Measurements from ENCODE around the gene BOLA1. TPM values are rescaled to one million over a fixed set of nuclear protein-coding genes. Genes with fewer than 3 reads are reported as not detected.

The BOLA1 gene
- polyA plus RNA-seq, 1 of the 3 experiments (the other 2 are of a cell fraction): 24.6 TPM

- Histone ChIP-seq H3K4me1 (ENCODE audit: control insufficient read depth in 1 of 2, insufficient read depth in 2 of 2, low read depth in 1 of 2, low read length in 1 of 2) (peaks cover 8 to 10% of the 10 kb centered on the region in 2 experiments; a peak in 3 of 4 replicates), H3K4me3 (ENCODE audit: low read depth in 2 of 2, low read length in 1 of 2) (no peak overlapping the region), H3K27me3 (ENCODE audit: insufficient read depth) (no peaks in the 10 kb centered on the region), H4K20me1 (ENCODE audit: insufficient read depth) (peaks cover 3% of the 10 kb centered on the region; the same call in 1 of the 2 replicates), H3K36me3 (replicated peaks in 1 of 2; ENCODE audit: control insufficient read depth in 1 of 2, insufficient read depth in 2 of 2, low read length in 1 of 2) (no peaks in the 10 kb centered on the region), H2AFZ (ENCODE audit: low read depth) (no peak overlapping the region), H3K9ac (no peak overlapping the region), H3K9me3 (no peaks in the 10 kb centered on the region), H3K79me2 (ENCODE audit: insufficient read depth) (peaks cover 19% of the 10 kb centered on the region), H3K4me2 (no peak overlapping the region), H3K27ac (ENCODE audit: low read depth in 2 of 2, low read length in 1 of 2) (no peak overlapping the region), H3K9me2 (no peaks in the 10 kb centered on the region), H3F3A (replicated peaks; ENCODE audit: insufficient read depth) (peaks cover 5% of the 10 kb centered on the region)
- ChIA-PET CTCF (no interaction called here), POLR2A (no interaction called here)
- 94% methylated on average over 1 of the region's 1 CpG for WGBS (ENCODE audit: low lambda C conversion rate)
- TF ChIP-seq CTCF (IDR thresholded peaks at IDR 0.05) (no peak), PBX3 (IDR thresholded peaks at IDR 0.05) (no peak), TCF12 (IDR thresholded peaks at IDR 0.05) (no peak), RAD21 (IDR thresholded peaks at IDR 0.05; ENCODE audit: low read length) (no peak), NRF1 (IDR thresholded peaks at IDR 0.05; ENCODE audit: low read depth, low read length) (no peak), POLR2AphosphoS5 (IDR thresholded peaks at IDR 0.05; ENCODE audit: low read depth, low read length) (no peak), SIN3A (IDR thresholded peaks at IDR 0.05; ENCODE audit: borderline replicate concordance, low read depth, low read length) (no peak), GABPA (IDR thresholded peaks at IDR 0.05; ENCODE audit: low read depth) (no peak), ELF1 (IDR thresholded peaks at IDR 0.05) (no peak), SMC3 (IDR thresholded peaks at IDR 0.05; ENCODE audit: low read depth, low read length) (no peak), ZBTB33 (IDR thresholded peaks at IDR 0.05; ENCODE audit: borderline replicate concordance, low read depth) (no peak), RCOR1 (IDR thresholded peaks at IDR 0.05; ENCODE audit: low read length) (no peak), CHD2 (IDR thresholded peaks at IDR 0.05; ENCODE audit: low read length, partially characterized antibody) (no peak), GATA2 (CRISPR knock-in tag; IDR thresholded peaks at IDR 0.05) (no peak), REST (IDR thresholded peaks at IDR 0.05; ENCODE audit: low read depth, low read length) (no peak), FOSL2 (IDR thresholded peaks at IDR 0.05; ENCODE audit: borderline replicate concordance, low read depth) (no peak), EP300 (IDR thresholded peaks at IDR 0.05; ENCODE audit: borderline replicate concordance in 1 of 2, low read depth in 1 of 2, low read length in 1 of 2) (no peak), MXI1 (IDR thresholded peaks at IDR 0.05; ENCODE audit: low read depth, low read length) (no peak), TEAD4 (IDR thresholded peaks at IDR 0.05; ENCODE audit: borderline replicate concordance, insufficient read depth) (no peak)
- no peak for DNase-seq
These were observed 19.8 kb upstream of the BOLA1 start for GRCh38 chr1:149879556-149879955.
